SK-N-SH (cell line): ENCODE measurements around the gene IPO11.

Experiments
- CTCF ChIP-seq: fragments of 200-600 bp; sonication (generic); IDR thresholded peaks from 2 replicates; pipeline ENCODE4 v1.6.1; 2017; ENCODE audit warnings: antibody characterized with exemption, mild to moderate bottlenecking, moderate library complexity
- EP300 ChIP-seq, 2 experiments: IDR thresholded peaks; 2 replicates each; pipeline versions ENCODE4 v1.4.0 to v1.6.1; 2012; ENCODE audit warnings: borderline replicate concordance in 1 of 2, low read depth in 1 of 2, low read length in 1 of 2
- JUND ChIP-seq: IDR thresholded peaks from 2 replicates; pipeline ENCODE4 v1.4.0; 2012
- POLR2AphosphoS5 ChIP-seq: IDR thresholded peaks from 2 replicates; pipeline ENCODE4 v1.6.1; 2012; ENCODE audit warnings: low read depth, low read length
- SMC3 ChIP-seq: IDR thresholded peaks from 2 replicates; pipeline ENCODE4 v1.6.1; 2012; ENCODE audit warnings: low read depth, low read length, improper control_type of control experiment
- YY1 ChIP-seq: IDR thresholded peaks from 2 replicates; pipeline ENCODE4 v1.4.0; 2012; ENCODE audit warnings: low read depth, mild to moderate bottlenecking
- TF ChIP-seq, protein P1 (sequence below): fragments of 150-350 bp; IDR thresholded peaks from 2 replicates; pipeline ENCODE4 v1.6.1; 2017; ENCODE audit warnings: antibody characterized with exemption, low read length, low read depth, borderline replicate concordance

GRCh38 chr5:62605638-62606037 is 193.1 kb downstream of the IPO11 start:
- TF ChIP-seq EP300 (IDR thresholded peaks at IDR 0.05; ENCODE audit: borderline replicate concordance in 1 of 2, low read depth in 1 of 2, low read length in 1 of 2) (no peak), POLR2AphosphoS5 (no peak), CTCF (no peak), SMC3 (no peak), JUND (no peak), YY1 (no peak)
- TF ChIP-seq, protein P1, sequence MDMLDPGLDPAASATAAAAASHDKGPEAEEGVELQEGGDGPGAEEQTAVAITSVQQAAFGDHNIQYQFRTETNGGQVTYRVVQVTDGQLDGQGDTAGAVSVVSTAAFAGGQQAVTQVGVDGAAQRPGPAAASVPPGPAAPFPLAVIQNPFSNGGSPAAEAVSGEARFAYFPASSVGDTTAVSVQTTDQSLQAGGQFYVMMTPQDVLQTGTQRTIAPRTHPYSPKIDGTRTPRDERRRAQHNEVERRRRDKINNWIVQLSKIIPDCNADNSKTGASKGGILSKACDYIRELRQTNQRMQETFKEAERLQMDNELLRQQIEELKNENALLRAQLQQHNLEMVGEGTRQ = no peak
